Thyroid gland (tissue), 4 donors: ENCODE results near the gene PPP2CA. TPM values are rescaled to one million over a fixed set of nuclear protein-coding genes. Genes with fewer than 3 reads are reported as not detected.
"Not testable (repeated sequence)": the region's sequence is repeated elsewhere in the genome, so short reads cannot be mapped to it uniquely, and the experiment has no call there.

Source experiments
- DNase-seq, 2 donors: peaks; one replicate each; pipeline ENCODE4 v3.0.0-alpha.2; 2019
- H3K27ac ChIP-seq, 3 donors: fragments of 200-600 bp; sonication (generic); 1 replicate in 2 of 3; 2 replicates in 1 of 3; pipeline ENCODE4 v1.5.1; 2016 to 2019; ENCODE audit warnings: mild to moderate bottlenecking in 1 of 3, moderate library complexity in 1 of 3
- H3K27me3 ChIP-seq: fragments of 200-600 bp; sonication (generic); one replicate; pipeline ENCODE4 v1.5.1; 2019
- H3K36me3 ChIP-seq, 2 donors: fragments of 200-600 bp; sonication (generic); one replicate each; pipeline ENCODE4 v1.5.1; 2016 to 2019
- H3K4me1 ChIP-seq, 2 donors: fragments of 200-600 bp; sonication (generic); one replicate each; pipeline ENCODE4 v1.5.1; 2017 to 2019
- H3K4me3 ChIP-seq, 3 donors: fragments of 200-600 bp; sonication (generic); replicated peaks in 1 of 3; 1 replicate in 2 of 3; 2 replicates in 1 of 3; pipeline ENCODE4 v1.5.1; 2016; ENCODE audit warnings: mild to moderate bottlenecking in 1 of 3
- H3K9me3 ChIP-seq: fragments of 200-600 bp; sonication (generic); one replicate; pipeline ENCODE4 v1.5.1; 2017
- CTCF ChIP-seq, 6 experiments: fragments of 200-600 bp in 3 of 6; fragments of 450-650 bp in 3 of 6; sonication (generic) in 3 of 6; IDR thresholded peaks; one replicate each; pipeline ENCODE4 v1.5.1; 2016 to 2019; ENCODE audit warnings: antibody characterized with exemption in 6 of 6, mild to moderate bottlenecking in 2 of 6, inconsistent platforms in 1 of 6, moderate library complexity in 1 of 6
- POLR2A ChIP-seq, 2 donors: fragments of 450-650 bp; IDR thresholded peaks; one replicate each; pipeline ENCODE4 v1.6.1; 2017; ENCODE audit warnings: antibody characterized with exemption in 2 of 2, mild to moderate bottlenecking in 2 of 2, moderate library complexity in 1 of 2
- WGBS, 2 donors: methylation state at CpG; one replicate each; pipeline ENCODE4 v1.1.5; 2017; 5-methylcytosine and 5-hydroxymethylcytosine counted together
- intact Hi-C: fragments of 100-400 bp; cut with DNase I; formaldehyde crosslinking; loops from one replicate; pipeline ENCODE4 v1.15.1; 2023
- total RNA-seq, 4 donors: library from RNA; depleted of rRNA; stranded (reverse); fragments of >200 nt; gene quantifications; one replicate each; pipeline ENCODE4 v1.2.3, GENCODE V29; 2016

The PPP2CA gene
- total RNA-seq, 4 donors from 2014 or later: 78.2 to 220 (median 174) TPM

- H3K36me3 ChIP-seq: peaks cover 22 to 38% of the 10 kb centered on the region in 2 donors
- H3K4me3 ChIP-seq: no peak overlapping the region
- no peaks in the 10 kb centered on the region for H3K9me3 ChIP-seq
- H3K27me3 ChIP-seq: no peaks in the 10 kb centered on the region
- TF ChIP-seq CTCF (IDR thresholded peaks at IDR 0.05) (no peak), POLR2A (IDR thresholded peaks at IDR 0.05) (no peak)
- no peak overlapping the region for H3K27ac ChIP-seq
- intact Hi-C loops: no loop called here
- 100% methylated on average over 1 of the region's 1 CpG for WGBS, 2 donors
- H3K4me1 ChIP-seq: peaks cover 17 to 34% of the 10 kb centered on the region in 2 donors
- no peak for DNase-seq
Observed at GRCh38 chr5:134153657-134154056, 72.2 kb downstream of the PPP2CA start.

- H3K27ac ChIP-seq: no peak overlapping the region
- no peak for TF ChIP-seq CTCF (IDR thresholded peaks at IDR 0.05)
- TF ChIP-seq POLR2A (IDR thresholded peaks at IDR 0.05): no peak
- no peak for DNase-seq
- peaks cover 17 to 34% of the 10 kb centered on the region in 2 donors for H3K4me1 ChIP-seq
- WGBS, 2 donors: 91 to 98% methylated on average over 3 of the region's 3 CpGs
- intact Hi-C loops: no loop called here
- no peaks in the 10 kb centered on the region for H3K27me3 ChIP-seq
- H3K4me3 ChIP-seq: no peak overlapping the region
- H3K9me3 ChIP-seq: no peaks in the 10 kb centered on the region
- H3K36me3 ChIP-seq: peaks cover 22 to 35% of the 10 kb centered on the region in 2 donors
Observed at GRCh38 chr5:134153241-134153640, 72.6 kb downstream of the PPP2CA start.

DNA sequence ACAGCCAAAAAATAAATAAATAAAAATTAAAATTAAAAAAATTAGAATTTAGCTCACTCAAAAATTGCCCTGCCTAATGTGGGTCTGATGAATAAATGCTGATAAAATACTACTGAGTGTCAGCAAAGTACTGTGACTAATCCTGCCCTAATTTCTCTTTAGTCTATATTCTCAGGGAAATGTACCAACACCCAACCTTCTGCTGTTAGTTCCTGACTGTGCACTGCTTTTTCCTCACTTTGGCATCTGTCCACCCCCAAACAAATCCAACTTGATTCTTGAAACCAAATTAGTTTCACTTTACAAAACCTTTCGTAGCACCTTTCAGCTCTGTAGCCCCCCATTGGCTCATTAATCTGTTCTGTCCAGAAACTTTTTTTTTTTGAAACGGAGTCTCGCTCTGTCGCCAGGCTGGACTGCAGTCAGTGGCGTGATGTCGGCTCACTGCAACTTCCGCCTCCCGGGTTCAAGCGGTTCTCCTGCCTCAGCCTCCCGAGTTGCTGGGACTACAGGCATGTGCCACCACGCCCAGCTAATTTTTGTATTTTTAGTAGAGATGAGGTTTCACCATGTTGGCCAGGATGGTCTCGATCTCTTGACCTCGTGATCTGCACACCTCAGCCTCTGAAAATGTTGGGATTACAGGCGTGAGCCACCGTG, 73.6 kb downstream of the PPP2CA start:
- intact Hi-C loops: not testable (repeated sequence)

GRCh38 chr5:134151723-134152122, 74.2 kb downstream of the PPP2CA start:
- peaks cover 17 to 34% of the 10 kb centered on the region in 2 donors for H3K4me1 ChIP-seq
- no peak for TF ChIP-seq POLR2A (IDR thresholded peaks at IDR 0.05)
- TF ChIP-seq CTCF (IDR thresholded peaks at IDR 0.05): no peak
- intact Hi-C loops: no loop called here
- no peaks in the 10 kb centered on the region for H3K9me3 ChIP-seq
- H3K27me3 ChIP-seq: no peaks in the 10 kb centered on the region
- no peak overlapping the region for H3K27ac ChIP-seq
- 97% methylated on average over 3 of the region's 3 CpGs for WGBS, 2 donors
- peaks cover 28 to 31% of the 10 kb centered on the region in 2 donors for H3K36me3 ChIP-seq
- DNase-seq: no peak
- no peak overlapping the region for H3K4me3 ChIP-seq

More for the DNA sequence above, 73.6 kb downstream of the PPP2CA start:
- not testable (repeated sequence) for H3K27ac ChIP-seq, DNase-seq, H3K9me3 ChIP-seq, H3K4me3 ChIP-seq, H3K27me3 ChIP-seq
- Histone ChIP-seq H3K36me3 (peaks cover 25 to 28% of the 10 kb centered on the region in 2 donors), H3K4me1 (peaks cover 17 to 34% of the 10 kb centered on the region in 2 donors)
- WGBS, 2 donors: 96% methylated on average over 15 of the region's 15 CpGs

DNA sequence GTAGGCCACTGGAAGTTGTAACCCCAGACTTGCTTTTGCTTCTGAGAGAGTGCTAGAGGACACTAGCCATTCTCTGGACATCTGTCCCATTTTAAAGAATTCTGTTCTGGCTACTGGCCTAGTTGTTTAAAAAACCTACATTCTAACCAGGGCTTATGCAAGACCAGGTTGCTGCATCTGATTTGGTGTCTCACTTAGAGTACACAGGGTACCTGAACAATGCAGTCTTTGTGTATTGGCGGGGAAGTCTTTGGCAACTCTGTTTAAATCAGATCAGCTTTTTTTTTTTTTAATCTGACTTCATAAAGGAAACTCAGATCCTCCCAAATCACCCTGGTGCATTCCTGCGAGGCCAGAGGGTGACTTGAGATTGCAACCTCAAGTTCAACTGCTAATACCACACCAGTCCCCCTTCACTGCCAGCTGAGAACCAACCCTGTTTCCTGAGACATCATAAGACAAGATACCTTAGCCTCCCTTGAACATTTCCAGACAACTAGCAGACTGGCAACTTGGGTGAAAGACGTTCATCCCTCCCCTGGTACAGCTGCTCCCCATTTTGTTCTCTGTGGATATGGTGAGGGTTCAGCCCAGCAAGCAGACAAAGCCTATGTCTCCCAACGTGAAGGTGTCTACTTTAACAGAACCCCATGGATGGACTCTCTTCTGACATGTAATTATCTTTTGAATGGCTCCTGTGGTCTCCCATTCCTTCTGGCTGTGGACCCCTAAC, 76.1 kb downstream of the PPP2CA start:
- DNase-seq: no peak
- TF ChIP-seq POLR2A (IDR thresholded peaks at IDR 0.05): no peak
- no peak for TF ChIP-seq CTCF (IDR thresholded peaks at IDR 0.05)
- 68 to 77% methylated on average over 4 of the region's 4 CpGs for WGBS, 2 donors
- Histone ChIP-seq H3K4me3 (no peak overlapping the region), H3K27ac (peak overlapping the region in 2 of 3 donors; percentile 2 to 39), H3K9me3 (no peaks in the 10 kb centered on the region), H3K36me3 (peaks cover 33 to 41% of the 10 kb centered on the region in 2 donors), H3K27me3 (no peaks in the 10 kb centered on the region), H3K4me1 (peaks cover 17 to 24% of the 10 kb centered on the region in 2 donors)
- intact Hi-C loops: no loop called here
